Heart right ventricle (tissue), 16 donors: Measurements from ENCODE around the gene ADGRD1. TPM values are rescaled to one million over a fixed set of nuclear protein-coding genes. Genes with fewer than 3 reads are reported as not detected.
A peak's percentile ranks its signal among the peaks of the same experiment; 100 is the strongest.

ENCODE experiments used
- ATAC-seq, 8 donors: fragments of 200-7000 bp; cut with Tn5 transposase; one replicate each; pipeline ENCODE4 v1.9.1; 2020; ENCODE audit warnings: mild to moderate bottlenecking in 8 of 8, moderate library complexity in 8 of 8, moderate number of reproducible peaks in 1 of 8
- DNase-seq, 2 donors: peaks; one replicate each; pipeline ENCODE4 v3.0.0-alpha.2; 2020
- H3K27ac ChIP-seq, 10 donors: fragments of 200-600 bp; sonication (generic) in 2 of 10; one replicate each; pipeline versions ENCODE4 v1.5.0 to v1.8.0; 2020 to 2022; ENCODE audit warnings: mild to moderate bottlenecking in 3 of 10
- H3K27me3 ChIP-seq, 7 donors: fragments of 200-600 bp; one replicate each; pipeline ENCODE4 v1.8.0; 2021 to 2022; ENCODE audit warnings: mild to moderate bottlenecking in 2 of 7
- H3K36me3 ChIP-seq, 9 donors: fragments of 200-600 bp; sonication (generic) in 1 of 9; one replicate each; pipeline versions ENCODE4 v1.5.0 to v1.8.0; 2020 to 2022; ENCODE audit warnings: mild to moderate bottlenecking in 2 of 9
- H3K4me1 ChIP-seq, 9 donors: fragments of 200-600 bp; sonication (generic) in 1 of 9; one replicate each; pipeline versions ENCODE4 v1.5.0 to v1.8.0; 2020 to 2022; ENCODE audit warnings: mild to moderate bottlenecking in 4 of 9
- H3K4me3 ChIP-seq, 10 donors: fragments of 200-600 bp; sonication (generic) in 2 of 10; one replicate each; pipeline versions ENCODE4 v1.5.0 to v1.8.0; 2020 to 2022; ENCODE audit warnings: mild to moderate bottlenecking in 7 of 10, moderate library complexity in 2 of 10
- H3K9me3 ChIP-seq, 11 donors: fragments of 200-600 bp in 10 of 11; sonication (generic) in 2 of 11; one replicate each; pipeline versions ENCODE4 v1.5.0 to v1.8.0; 2013 to 2022; ENCODE audit warnings: mild to moderate bottlenecking in 2 of 11, control low read depth in 1 of 11, moderate library complexity in 1 of 11
- CTCF ChIP-seq, 9 donors: fragments of 200-600 bp; sonication (generic) in 2 of 9; IDR thresholded peaks; one replicate each; pipeline versions ENCODE4 v1.5.0 to v1.8.0; 2021 to 2022; ENCODE audit warnings: antibody characterized with exemption in 9 of 9, mild to moderate bottlenecking in 5 of 9, moderate library complexity in 1 of 9
- WGBS, 2 donors: extraction: QIAGEN DNeasy Blood & Tissue Kit; methylation state at CpG; one replicate each; pipeline ENCODE4 v1.1.7; 2013; ENCODE audit warnings: inconsistent platforms in 1 of 2; 5-methylcytosine and 5-hydroxymethylcytosine counted together
- intact Hi-C, 10 donors: fragments of 100-400 bp; cut with DNase I; formaldehyde crosslinking; loops; one replicate each; pipeline versions ENCODE4 v1.11.1 to v1.14.2; 2022
- polyA plus RNA-seq, 2 donors: library from polyadenylated mRNA; stranded (reverse); fragments of 200-250 nt; gene quantifications; one replicate each; pipeline ENCODE4 v1.2.3, GENCODE V29; 2013
- total RNA-seq, 10 donors: library from RNA; stranded (reverse); fragmentation: NEBNext Ultra II Directional in 3 of 10; extraction: Animal tissue kit (Norgen Biotek cat#: 25700) in 3 of 10; gene quantifications; one replicate each; pipeline versions ENCODE4 v1.2.1 to v1.2.4, GENCODE V29; 2021 to 2023
- donor health status: Arrhythmogenic right ventricular cardiomyopathy.
- donor health status: ischemic (EF 13 %, LVEDD 7.1; RV severe dilation, severe dysfunction).
- donor health status: healthy with polysubstance abuse.
- donor health status: DM: no; HTN: yes; CAD: no.
- donor health status: DM: no; HTN: no; CAD: no.
- donor health status: ischemic (EF 25% LVEDD 6.9; RV normal size, moderate dysfunction).
- donor health status: ischemic (EF 25% LVEDD 5.7; RV mildly dilated, moderate dysfunction).
- donor health status: healthy.
- donor health status: DM: yes; HTN: yes; CAD: no.
- donor health status: Ischemic cardiomyopathy.
- donor health status: ischemic (EF 35%, LVEDD 5.7; RV mildly dilated, moderate dysfunction).
- donor health status: nonischemic (EF 11% LVEDD 7.7; RV severe dilation, severe dysfunction).
- donor health status: DM: yes; HTN: yes; CAD: no.
- donor health status: PGD.
- donor health status: ischemic (EF 29% LVEDD 5.4; RV normal size, mild dysfunction).
- donor health status: nonischemic (EF 23%, LVEDD 6.1; RV moderate dilation, normal function).

The ADGRD1 gene
- total and polyA plus RNA-seq, 12 donors, result 16.8 to 157 (median 69.7) TPM

- no peak overlapping the region for H3K4me3 ChIP-seq
- intact Hi-C loops, result loop anchor here in 4 of 10 donors (2.0 to 5.0 kb wide), 3 partner anchors 45 to 54 kb away; partner anchors contain the start of gene ADGRD1 (in 2 of the 4)
- DNase-seq, result no peak
- H3K27ac ChIP-seq, result peak overlapping the region in 4 of 10 donors; percentile 16 to 67 (median 42)
- TF ChIP-seq CTCF (IDR thresholded peaks at IDR 0.05), result no peak
- peaks cover 0 to 53% (median 3%) of the 10 kb centered on the region in 9 donors for H3K36me3 ChIP-seq
- no peak for ATAC-seq
- peaks cover 5 to 64% (median 38%) of the 10 kb centered on the region in 9 donors for H3K4me1 ChIP-seq
- H3K9me3 ChIP-seq, result peaks cover 0 to 4% (median 0%) of the 10 kb centered on the region in 11 donors
- H3K27me3 ChIP-seq, result no peaks in the 10 kb centered on the region
- WGBS, 2 donors, result 86 to 89% methylated on average over 21 of the region's 21 CpGs
These were observed 52.5 kb downstream of the ADGRD1 start for GRCh38 chr12:131006036-131006735.

GRCh38 chr12:131007031-131007739, 53.5 kb downstream of the ADGRD1 start:
- Histone ChIP-seq H3K9me3 (no peaks in the 10 kb centered on the region), H3K4me3 (no peak overlapping the region), H3K4me1 (peaks cover 5 to 55% (median 32%) of the 10 kb centered on the region in 9 donors), H3K27me3 (no peaks in the 10 kb centered on the region), H3K36me3 (peaks cover 0 to 57% (median 3%) of the 10 kb centered on the region in 9 donors), H3K27ac (peak overlapping the region in 9 of 10 donors; percentile 18 to 73 (median 50))
- 52 to 56% methylated on average over 20 of the region's 20 CpGs for WGBS, 2 donors
- DNase-seq (peak; percentile 57 to 71), ATAC-seq (peak; percentile 44 to 89 (median 62))
- no peak for TF ChIP-seq CTCF (IDR thresholded peaks at IDR 0.05)
- intact Hi-C loops, result loop anchor here in 4 of 10 donors (2.0 to 5.0 kb wide), 3 partner anchors 46 to 55 kb away; partner anchors contain the start of gene ADGRD1 (in 2 of the 4)

GRCh38 chr12:131007740-131008117, 54.0 kb downstream of the ADGRD1 start:
- DNase-seq (no peak), ATAC-seq (no peak)
- intact Hi-C loops, result loop anchor here in 4 of 10 donors (2.0 to 5.0 kb wide), 3 partner anchors 47 to 55 kb away; partner anchors contain the start of gene ADGRD1 (in 2 of the 4)
- Histone ChIP-seq H3K9me3 (no peaks in the 10 kb centered on the region), H3K27me3 (no peaks in the 10 kb centered on the region), H3K36me3 (peaks cover 0 to 57% (median 3%) of the 10 kb centered on the region in 9 donors), H3K27ac (peak overlapping the region in 9 of 10 donors; percentile 18 to 69 (median 50)), H3K4me3 (no peak overlapping the region), H3K4me1 (peaks cover 5 to 50% (median 26%) of the 10 kb centered on the region in 9 donors)
- WGBS, 2 donors, result 70 to 72% methylated on average over 3 of the region's 3 CpGs
- TF ChIP-seq CTCF (IDR thresholded peaks at IDR 0.05), result no peak
